GM12878 (cell line): ENCODE measurements around the gene COL6A3. TPM values are rescaled to one million over a fixed set of nuclear protein-coding genes. Genes with fewer than 3 reads are reported as not detected.

Experiments
- ATAC-seq: fragments of 200-7000 bp; cut with Tn5 transposase; 3 replicates; pipeline ENCODE4 v1.9.1; 2020; ENCODE audit warnings: mild to moderate bottlenecking, moderate library complexity
- BruUV-seq: library from RNA; stranded (reverse); fragments of 400-500 nt; replicated peaks from 2 replicates; lab custom pipeline; 2021; lab: Mats Ljungman, UMichigan
- CTCF ChIA-PET: fragments of 300-600 bp; sonication (Branson Sonifier 250); formaldehyde crosslinking; extraction: SDS; loops from one replicate; lab custom pipeline; 2021; ENCODE audit warnings: inconsistent platforms; lab: Yijun Ruan, JAX
- POLR2A ChIA-PET: fragments of 350-600 bp; formaldehyde crosslinking; extraction: SDS; loops from one replicate; lab custom pipeline; 2021; ENCODE audit warnings: inconsistent platforms; lab: Charles Lee
- RAD21 ChIA-PET: fragments of 300-600 bp; sonication (Branson Sonifier 250); formaldehyde crosslinking; loops from one replicate; lab custom pipeline; 2023; ENCODE audit warnings: antibody characterized with exemption; ENCODE audit not compliant: unreplicated experiment; lab: Charles Lee
- SMC1A ChIA-PET: fragments of 300-600 bp; sonication (Branson Sonifier 250); formaldehyde crosslinking; loops from one replicate; lab custom pipeline; 2023; ENCODE audit not compliant: unreplicated experiment, uncharacterized antibody; lab: Charles Lee
- DNase-seq: peaks from one replicate; pipeline ENCODE4 v3.0.0-alpha.2; 2011; ENCODE audit warnings: low read depth, low spot score
- FAIRE-seq: peaks from 3 replicates; lab custom pipeline; 2011; peaks lifted over from hg19 to GRCh38; lab: Jason Lieb, UNC
- H2AFZ ChIP-seq: 2 replicates; pipeline ENCODE4 v1.6.0; 2011; ENCODE audit warnings: low read depth, low read length, control low read depth; ENCODE audit not compliant: control insufficient read depth
- H3K27ac ChIP-seq: 2 replicates; pipeline ENCODE4 v1.5.1; 2011; ENCODE audit warnings: control low read depth; ENCODE audit not compliant: control insufficient read depth, insufficient read depth
- H3K27me3 ChIP-seq, 2 experiments: replicated peaks in 1 of 2; 2 replicates each; pipeline versions ENCODE4 v1.6.0 to v1.6.1; 2011; ENCODE audit warnings: low read length in 1 of 2; ENCODE audit not compliant: control insufficient read depth in 2 of 2, insufficient read depth in 2 of 2
- H3K36me3 ChIP-seq, 2 experiments: 2 replicates each; pipeline ENCODE4 v1.5.1; 2011; ENCODE audit warnings: low read length in 1 of 2; ENCODE audit not compliant: control insufficient read depth in 2 of 2, insufficient read depth in 2 of 2
- H3K4me1 ChIP-seq: 2 replicates; pipeline ENCODE4 v1.6.1; 2011; ENCODE audit warnings: mild to moderate bottlenecking, low read length, moderate library complexity, mixed read lengths; ENCODE audit not compliant: control insufficient read depth, insufficient read depth
- H3K4me2 ChIP-seq: 2 replicates; pipeline ENCODE4 v1.6.0; 2011; ENCODE audit warnings: control low read depth; ENCODE audit not compliant: control insufficient read depth, insufficient read depth
- H3K4me3 ChIP-seq: fragments of 200-600 bp; sonication (generic); 2 replicates; pipeline ENCODE4 v1.5.1; 2016
- H3K79me2 ChIP-seq: 2 replicates; pipeline ENCODE4 v1.6.0; 2011; ENCODE audit warnings: low read length; ENCODE audit not compliant: control insufficient read depth, insufficient read depth
- H3K9ac ChIP-seq: 2 replicates; pipeline ENCODE4 v1.8.0; 2011; ENCODE audit warnings: low read length, control low read depth, mixed read lengths; ENCODE audit not compliant: control insufficient read depth, insufficient read depth
- H3K9me3 ChIP-seq: replicated peaks from 3 replicates; pipeline ENCODE4 v1.5.1; 2011; ENCODE audit warnings: mild to moderate bottlenecking, low read length; ENCODE audit not compliant: control insufficient read depth, insufficient read depth
- H4K20me1 ChIP-seq: 2 replicates; pipeline ENCODE4 v1.6.0; 2011; ENCODE audit not compliant: control insufficient read depth, insufficient read depth
- E2F4 ChIP-seq: IDR thresholded peaks from 2 replicates; pipeline ENCODE4 v1.6.1; 2012; ENCODE audit warnings: low read depth, low read length, improper control_type of control experiment
- EED ChIP-seq: sonication (generic); IDR thresholded peaks from 2 replicates; pipeline ENCODE4 v1.6.1; 2016; ENCODE audit warnings: antibody characterized with exemption, low read depth
- HDAC2 ChIP-seq: fragments of 200-600 bp; sonication (generic); IDR thresholded peaks from 2 replicates; pipeline ENCODE4 v1.6.1; 2017
- IKZF2 ChIP-seq, 2 experiments: fragments of 450-650 bp; IDR thresholded peaks; 2 replicates each; pipeline ENCODE4 v1.6.1; 2017; ENCODE audit warnings: mild to moderate bottlenecking in 2 of 2, moderate library complexity in 2 of 2
- SIX5 ChIP-seq: IDR thresholded peaks from 2 replicates; pipeline ENCODE4 v1.6.1; 2011; ENCODE audit warnings: mild to moderate bottlenecking, low read depth, low read length, moderate library complexity; ENCODE audit not compliant: severe bottlenecking
- TBL1XR1 ChIP-seq: IDR thresholded peaks from 2 replicates; pipeline ENCODE4 v1.6.1; 2012; ENCODE audit warnings: low read depth, low read length, improper control_type of control experiment
- WGBS: methylation state at CpG from one replicate; pipeline ENCODE4 v1.1.6; 2016; ENCODE audit warnings: low lambda C conversion rate; ENCODE audit not compliant: insufficient replicate concordance, insufficient coverage; ENCODE audit errors: missing lambda C conversion rate; 5-methylcytosine and 5-hydroxymethylcytosine counted together
- in situ Hi-C: fragments of 300-500 bp; cut with MboI; formaldehyde crosslinking; loops from 9 replicates; pipeline ENCODE4 v1.14.3; 2018; ENCODE audit warnings: mixed read lengths
- intact Hi-C: fragments of 100-400 bp; cut with micrococcal nuclease; formaldehyde crosslinking; loops from one replicate; pipeline ENCODE4 v1.14.2; 2022; ENCODE audit not compliant: unreplicated experiment
- polyA plus RNA-seq, 11 experiments: library from polyadenylated mRNA; depleted of rRNA in 4 of 11; unstranded in 6 of 11; stranded (reverse) in 5 of 11; fragments of >200 nt; fragmentation: Nextera tagmentation in 4 of 11; fragmentation: Illumina TruSeq in 1 of 11; extraction: Ambion mirVana in 4 of 11; extraction: Trizol in 1 of 11; gene quantifications; 1 replicate in 1 of 11; 2 replicates in 10 of 11; pipeline versions ENCODE4 v1.2.1 to v1.2.3, GENCODE V29; 2011 to 2016; ENCODE audit warnings: inconsistent platforms in 2 of 11, missing spikeins in 2 of 11, low read depth in 1 of 11
- total RNA-seq, 4 experiments: library from RNA; depleted of rRNA in 3 of 4; stranded (reverse); fragments of >200 nt in 3 of 4; fragmentation: Illumina TruSeq in 1 of 4; extraction: Trizol in 1 of 4; gene quantifications; 2 replicates each; pipeline versions ENCODE4 v1.2.1 to v1.2.3, GENCODE V29; 2013 to 2021
- TF ChIP-seq, protein P1 (sequence below): fragments of 450-650 bp; IDR thresholded peaks from 2 replicates; pipeline ENCODE4 v1.6.1; 2017; ENCODE audit warnings: mild to moderate bottlenecking
- TF ChIP-seq, protein P2 (sequence below), 3 experiments: IDR thresholded peaks in 2 of 3; conservative IDR thresholded peaks in 1 of 3; 2 replicates each; pipeline ENCODE4 v1.5.1; 2011; ENCODE audit warnings: low read depth in 3 of 3, low read length in 3 of 3, mild to moderate bottlenecking in 3 of 3, control low read depth in 2 of 3, moderate library complexity in 2 of 3, inconsistent platforms in 1 of 3, mixed read lengths in 1 of 3; ENCODE audit not compliant: control insufficient read depth in 2 of 3, insufficient read depth in 1 of 3; ENCODE audit errors: extremely low read depth in 1 of 3

The COL6A3 gene
- total and polyA plus RNA-seq, 10 of the 15 experiments (the other 5 are each of a cell fraction or from before 2014, with no cell fraction given): 0.01 to 0.51 (median 0.09) TPM; not detected in 4

GRCh38 chr2:237316339-237316738 lies 97.6 kb downstream of the COL6A3 start:
- BruUV-seq: no TSS peak
- H3K27ac ChIP-seq: no peak overlapping the region
- no peaks in the 10 kb centered on the region for H3K79me2 ChIP-seq
- ATAC-seq (no peak), FAIRE-seq (no peak), DNase-seq (no peak)
- H3K4me3 ChIP-seq: no peak overlapping the region
- no peaks in the 10 kb centered on the region for H4K20me1 ChIP-seq
- ChIA-PET CTCF (no interaction called here), SMC1A (no interaction called here), RAD21 (no interaction called here), POLR2A (no interaction called here)
- no peak overlapping the region for H2AFZ ChIP-seq
- in situ Hi-C loops: no loop called here
- H3K9me3 ChIP-seq: no peaks in the 10 kb centered on the region
- H3K4me1 ChIP-seq: no peaks in the 10 kb centered on the region
- no peak overlapping the region for H3K4me2 ChIP-seq
- H3K27me3 ChIP-seq: peaks cover 0 to 1% of the 10 kb centered on the region in 2 experiments; a peak in 1 of 4 replicates
- H3K36me3 ChIP-seq: no peaks in the 10 kb centered on the region
- intact Hi-C loops: no loop called here
- 45% methylated on average over 6 of the region's 6 CpGs for WGBS
- no peak overlapping the region for H3K9ac ChIP-seq
- TF ChIP-seq TBL1XR1 (no peak), SIX5 (no peak), HDAC2 (no peak)

DNA sequence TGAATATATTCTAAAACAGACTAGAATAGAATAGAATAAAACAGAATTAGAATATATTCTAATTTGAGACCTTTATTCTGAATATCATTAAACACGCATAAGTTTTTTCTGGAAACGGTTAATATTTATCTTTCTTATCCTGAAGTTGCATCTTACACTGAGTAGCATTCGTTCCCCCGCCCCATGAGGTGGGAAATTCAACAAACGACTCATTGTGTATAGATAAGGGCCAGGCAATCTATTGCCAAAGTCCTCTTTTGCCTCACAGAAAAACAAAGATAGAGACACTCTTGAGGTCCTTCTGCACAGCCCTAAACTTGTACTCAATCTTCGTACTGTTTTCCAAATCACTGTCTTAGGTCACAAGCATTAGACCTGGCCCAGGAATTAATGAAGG lies 98.1 kb downstream of the COL6A3 start:
- intact Hi-C loops (no loop called here), in situ Hi-C loops (no loop called here)
- Histone ChIP-seq H3K4me2 (no peak overlapping the region), H2AFZ (no peak overlapping the region), H3K27ac (no peak overlapping the region), H3K4me1 (no peaks in the 10 kb centered on the region), H3K27me3 (peaks cover 0 to 1% of the 10 kb centered on the region in 2 experiments; a peak in 1 of 4 replicates), H3K9ac (no peak overlapping the region), H3K36me3 (no peaks in the 10 kb centered on the region), H4K20me1 (no peaks in the 10 kb centered on the region), H3K79me2 (no peaks in the 10 kb centered on the region), H3K4me3 (no peak overlapping the region), H3K9me3 (no peaks in the 10 kb centered on the region)
- RAD21 ChIA-PET: no interaction called here
- POLR2A ChIA-PET: no interaction called here
- FAIRE-seq: no peak
- WGBS: 9% methylated on average over 6 of the region's 6 CpGs
- CTCF ChIA-PET: no interaction called here
- no peak for ATAC-seq
- TF ChIP-seq, protein P1, sequence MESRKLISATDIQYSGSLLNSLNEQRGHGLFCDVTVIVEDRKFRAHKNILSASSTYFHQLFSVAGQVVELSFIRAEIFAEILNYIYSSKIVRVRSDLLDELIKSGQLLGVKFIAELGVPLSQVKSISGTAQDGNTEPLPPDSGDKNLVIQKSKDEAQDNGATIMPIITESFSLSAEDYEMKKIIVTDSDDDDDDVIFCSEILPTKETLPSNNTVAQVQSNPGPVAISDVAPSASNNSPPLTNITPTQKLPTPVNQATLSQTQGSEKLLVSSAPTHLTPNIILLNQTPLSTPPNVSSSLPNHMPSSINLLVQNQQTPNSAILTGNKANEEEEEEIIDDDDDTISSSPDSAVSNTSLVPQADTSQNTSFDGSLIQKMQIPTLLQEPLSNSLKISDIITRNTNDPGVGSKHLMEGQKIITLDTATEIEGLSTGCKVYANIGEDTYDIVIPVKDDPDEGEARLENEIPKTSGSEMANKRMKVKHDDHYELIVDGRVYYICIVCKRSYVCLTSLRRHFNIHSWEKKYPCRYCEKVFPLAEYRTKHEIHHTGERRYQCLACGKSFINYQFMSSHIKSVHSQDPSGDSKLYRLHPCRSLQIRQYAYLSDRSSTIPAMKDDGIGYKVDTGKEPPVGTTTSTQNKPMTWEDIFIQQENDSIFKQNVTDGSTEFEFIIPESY: no peak
- TF ChIP-seq IKZF2 (IDR thresholded peaks at IDR 0.05): no peak
- TF ChIP-seq EED: no peak
- no peak for TF ChIP-seq E2F4
- TF ChIP-seq, protein P2, sequence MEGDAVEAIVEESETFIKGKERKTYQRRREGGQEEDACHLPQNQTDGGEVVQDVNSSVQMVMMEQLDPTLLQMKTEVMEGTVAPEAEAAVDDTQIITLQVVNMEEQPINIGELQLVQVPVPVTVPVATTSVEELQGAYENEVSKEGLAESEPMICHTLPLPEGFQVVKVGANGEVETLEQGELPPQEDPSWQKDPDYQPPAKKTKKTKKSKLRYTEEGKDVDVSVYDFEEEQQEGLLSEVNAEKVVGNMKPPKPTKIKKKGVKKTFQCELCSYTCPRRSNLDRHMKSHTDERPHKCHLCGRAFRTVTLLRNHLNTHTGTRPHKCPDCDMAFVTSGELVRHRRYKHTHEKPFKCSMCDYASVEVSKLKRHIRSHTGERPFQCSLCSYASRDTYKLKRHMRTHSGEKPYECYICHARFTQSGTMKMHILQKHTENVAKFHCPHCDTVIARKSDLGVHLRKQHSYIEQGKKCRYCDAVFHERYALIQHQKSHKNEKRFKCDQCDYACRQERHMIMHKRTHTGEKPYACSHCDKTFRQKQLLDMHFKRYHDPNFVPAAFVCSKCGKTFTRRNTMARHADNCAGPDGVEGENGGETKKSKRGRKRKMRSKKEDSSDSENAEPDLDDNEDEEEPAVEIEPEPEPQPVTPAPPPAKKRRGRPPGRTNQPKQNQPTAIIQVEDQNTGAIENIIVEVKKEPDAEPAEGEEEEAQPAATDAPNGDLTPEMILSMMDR (IDR thresholded peaks at IDR 0.05 in 2 of 3, conservative IDR thresholded peaks at IDR 0.05 in 1 of 3; ENCODE audit: control insufficient read depth in 2 of 3, extremely low read depth in 1 of 3, insufficient read depth in 1 of 3, low read depth in 3 of 3, low read length in 3 of 3): no peak
- SMC1A ChIA-PET: no interaction called here
- DNase-seq: no peak
- no TSS peak for BruUV-seq
